PC-3 (cell line): ENCODE measurements around the gene UBE2QL1.

ENCODE experiments used
- CTCF ChIP-seq: fragments of 300-600 bp; sonication (generic); conservative IDR thresholded peaks from 2 replicates; pipeline ENCODE4 v1.5.1; 2017; ENCODE audit warnings: antibody characterized with exemption, low read depth, mild to moderate bottlenecking, low read length
- EZH2 ChIP-seq: fragments of 300-600 bp; sonication (generic); IDR thresholded peaks from one replicate; pipeline ENCODE4 v1.6.1; 2017; ENCODE audit warnings: antibody characterized with exemption, mild to moderate bottlenecking, low read length; ENCODE audit not compliant: unreplicated experiment

GRCh38 chr5:6456766-6457370 lies 8.2 kb downstream of the UBE2QL1 start:
- TF ChIP-seq CTCF, result no peak
- TF ChIP-seq EZH2, result no peak
